CD4-positive, alpha-beta T cell (primary cell): ENCODE data around the gene RAB28. TPM values are rescaled to one million over a fixed set of nuclear protein-coding genes. Genes with fewer than 3 reads are reported as not detected.

Experiments
- ATAC-seq: fragments of 200-7000 bp; cut with Tn5 transposase; one replicate; pipeline ENCODE4 v1.10.0; 2022; ENCODE audit warnings: mild to moderate bottlenecking; ENCODE audit not compliant: poor library complexity
- CTCF ChIA-PET: fragments of 350-600 bp; sonication (Branson Sonifier 250); formaldehyde crosslinking; loops from one replicate; lab custom pipeline; 2021; ENCODE audit warnings: antibody characterized with exemption, inconsistent platforms; lab: Charles Lee
- POLR2A ChIA-PET: fragments of 350-600 bp; sonication (Branson Sonifier 250); formaldehyde crosslinking; loops from one replicate; lab custom pipeline; 2021; ENCODE audit warnings: antibody characterized with exemption, inconsistent platforms; lab: Charles Lee
- DNase-seq, 14 experiments: peaks; one replicate each; pipeline ENCODE4 v3.0.0-alpha.2; 2013 to 2020; ENCODE audit warnings: mixed read lengths in 2 of 14
- H3K27ac ChIP-seq, 2 donors: one replicate each; pipeline versions ENCODE4 v1.5.1 to v1.7.0; 2013; ENCODE audit warnings: low read length in 2 of 2, low read depth in 1 of 2, mild to moderate bottlenecking in 1 of 2
- H3K27me3 ChIP-seq, 2 experiments: 1 replicate in 1 of 2; 2 replicates in 1 of 2; pipeline versions ENCODE4 v1.6.1 to v1.7.0; 2013; ENCODE audit warnings: low read length in 2 of 2, control low read depth in 1 of 2, mild to moderate bottlenecking in 1 of 2, moderate library complexity in 1 of 2; ENCODE audit not compliant: insufficient read depth in 2 of 2, control insufficient read depth in 1 of 2
- H3K36me3 ChIP-seq: one replicate; pipeline ENCODE4 v1.6.1; 2013; ENCODE audit warnings: low read length, control low read depth; ENCODE audit not compliant: insufficient read depth
- H3K4me1 ChIP-seq: one replicate; pipeline ENCODE4 v1.6.1; 2013; ENCODE audit warnings: low read length, control low read depth; ENCODE audit not compliant: insufficient read depth
- H3K4me3 ChIP-seq: one replicate; pipeline ENCODE4 v1.5.1; 2013; ENCODE audit warnings: mild to moderate bottlenecking, low read length, moderate library complexity
- H3K9me3 ChIP-seq, 2 experiments: 1 replicate in 1 of 2; 2 replicates in 1 of 2; pipeline versions ENCODE4 v1.6.1 to v1.7.0; 2013; ENCODE audit warnings: low read length in 2 of 2, mild to moderate bottlenecking in 2 of 2, control low read depth in 1 of 2, moderate library complexity in 1 of 2; ENCODE audit not compliant: control insufficient read depth in 1 of 2, insufficient read depth in 1 of 2
- H3K27ac Mint-ChIP-seq: one replicate; pipeline ENCODE4 v1.8.0; 2020; ENCODE audit warnings: mixed read lengths
- H3K27me3 Mint-ChIP-seq: one replicate; pipeline ENCODE4 v1.8.0; 2021; ENCODE audit warnings: mixed read lengths
- H3K36me3 Mint-ChIP-seq: one replicate; pipeline ENCODE4 v1.8.0; 2021; ENCODE audit warnings: low read depth, mixed read lengths
- H3K4me1 Mint-ChIP-seq: one replicate; pipeline ENCODE4 v1.8.0; 2021; ENCODE audit warnings: low read depth, mixed read lengths
- H3K4me3 Mint-ChIP-seq: one replicate; pipeline ENCODE4 v1.8.0; 2020; ENCODE audit warnings: mild to moderate bottlenecking, mixed read lengths
- H3K9me3 Mint-ChIP-seq: one replicate; pipeline ENCODE4 v1.8.0; 2020; ENCODE audit warnings: mixed read lengths
- CTCF ChIP-seq: fragments of 200-600 bp; IDR thresholded peaks from one replicate; pipeline ENCODE4 v1.8.0; 2022; ENCODE audit warnings: antibody characterized with exemption, mild to moderate bottlenecking
- intact Hi-C, 2 experiments: fragments of 100-400 bp; cut with DNase I in 1 of 2; cut with micrococcal nuclease in 1 of 2; formaldehyde crosslinking; loops; one replicate each; pipeline versions ENCODE4 v1.15.1 to v1.9.0; 2023 to 2025; cut with DNase I, micrococcal nuclease
- total RNA-seq, 174 experiments: library from RNA in 2 of 174; stranded (reverse) in 2 of 174; gene quantifications; one replicate each; pipeline ENCODE4 v1.2.3 and lab custom pipeline; 2021 to 2026

Gene RAB28
- total RNA-seq, 2 experiments from 2014 or later, result 3.9 to 4.2 TPM

- Mint-ChIP-seq H3K9me3 (no peaks in the 10 kb centered on the region), H3K36me3 (peaks cover 33% of the 10 kb centered on the region), H3K27ac (no peak overlapping the region), H3K4me1 (peaks cover 23% of the 10 kb centered on the region), H3K4me3 (no peak overlapping the region), H3K27me3 (no peaks in the 10 kb centered on the region)
- Histone ChIP-seq H3K27ac (no peak overlapping the region), H3K4me1 (no peaks in the 10 kb centered on the region), H3K36me3 (no peaks in the 10 kb centered on the region), H3K9me3 (no peaks in the 10 kb centered on the region), H3K4me3 (no peak overlapping the region), H3K27me3 (no peaks in the 10 kb centered on the region)
- ATAC-seq, result no peak
- ChIA-PET POLR2A (interaction anchor here (0.8 kb wide), 1 partner anchor 12 kb away, joined by 3 read pairs; no protein-coding TSS in a partner anchor), CTCF (no interaction called here)
- TF ChIP-seq CTCF, result no peak
- intact Hi-C loops, result no loop called here
- no peak for DNase-seq
Observed at GRCh38 chr4:13471400-13471799, 12.7 kb downstream of the RAB28 start.

GRCh38 chr4:13470379-13470778 lies 13.8 kb downstream of the RAB28 start:
- Mint-ChIP-seq H3K36me3 (peaks cover 43% of the 10 kb centered on the region), H3K4me1 (peaks cover 33% of the 10 kb centered on the region), H3K4me3 (no peak overlapping the region), H3K27ac (no peak overlapping the region), H3K27me3 (no peaks in the 10 kb centered on the region), H3K9me3 (no peaks in the 10 kb centered on the region)
- POLR2A ChIA-PET, result no interaction called here
- intact Hi-C loops, result no loop called here
- TF ChIP-seq CTCF, result no peak
- Histone ChIP-seq H3K9me3 (no peaks in the 10 kb centered on the region), H3K27ac (no peak overlapping the region), H3K36me3 (no peaks in the 10 kb centered on the region), H3K27me3 (no peaks in the 10 kb centered on the region), H3K4me3 (no peak overlapping the region), H3K4me1 (no peaks in the 10 kb centered on the region)
- DNase-seq, result no peak
- CTCF ChIA-PET, result no interaction called here
- no peak for ATAC-seq

GRCh38 chr4:13464973-13465372 lies 19.2 kb downstream of the RAB28 start:
- CTCF ChIA-PET, result no interaction called here
- DNase-seq, result no peak
- intact Hi-C loops, result no loop called here

More at GRCh38 chr4:13464973-13465372, 19.2 kb downstream of the RAB28 start:
- Mint-ChIP-seq H3K36me3 (peaks cover 61% of the 10 kb centered on the region), H3K4me3 (no peak overlapping the region), H3K27me3 (no peaks in the 10 kb centered on the region), H3K4me1 (peaks cover 47% of the 10 kb centered on the region), H3K9me3 (no peaks in the 10 kb centered on the region), H3K27ac (no peak overlapping the region)
- Histone ChIP-seq H3K36me3 (peaks cover 13% of the 10 kb centered on the region), H3K27ac (no peak overlapping the region), H3K4me1 (no peaks in the 10 kb centered on the region), H3K9me3 (no peaks in the 10 kb centered on the region), H3K4me3 (no peak overlapping the region), H3K27me3 (no peaks in the 10 kb centered on the region)
- TF ChIP-seq CTCF, result no peak
- ATAC-seq, result no peak
- POLR2A ChIA-PET, result interaction anchor here (0.6 kb wide), 1 partner anchor 31 kb away, joined by 3 read pairs; no protein-coding TSS in a partner anchor
